MM.1S (cell line): ENCODE measurements around the gene DHX9.

Experiments
- DNase-seq: peaks from one replicate; pipeline ENCODE4 v3.0.0-alpha.2; 2015
- H2AFZ ChIP-seq: fragments of 300-600 bp; sonication (generic); 2 replicates; pipeline ENCODE4 v1.6.0; 2016; ENCODE audit warnings: antibody characterized with exemption, low read length
- H3F3A ChIP-seq: fragments of 300-600 bp; sonication (generic); 2 replicates; pipeline ENCODE4 v1.6.1; 2016; ENCODE audit warnings: mild to moderate bottlenecking, antibody characterized with exemption, low read length, moderate library complexity, mixed read lengths; ENCODE audit not compliant: insufficient read depth
- H3K27ac ChIP-seq: fragments of 300-600 bp; sonication (generic); 2 replicates; pipeline ENCODE4 v1.5.1; 2016; ENCODE audit warnings: mild to moderate bottlenecking, low read length
- H3K27me3 ChIP-seq: fragments of 300-600 bp; sonication (generic); replicated peaks from 2 replicates; pipeline ENCODE4 v1.6.0; 2016; ENCODE audit warnings: low read length; ENCODE audit not compliant: insufficient read depth
- H3K36me3 ChIP-seq: fragments of 300-600 bp; sonication (generic); replicated peaks from 2 replicates; pipeline ENCODE4 v1.6.1; 2016; ENCODE audit warnings: mild to moderate bottlenecking, low read length, mixed read lengths; ENCODE audit not compliant: insufficient read depth
- H3K4me1 ChIP-seq: fragments of 300-600 bp; sonication (generic); 2 replicates; pipeline ENCODE4 v1.6.1; 2016; ENCODE audit warnings: low read length, mixed read lengths
- H3K4me2 ChIP-seq: fragments of 300-600 bp; sonication (generic); 2 replicates; pipeline ENCODE4 v1.6.0; 2016; ENCODE audit warnings: low read depth, low read length
- H3K4me3 ChIP-seq: fragments of 300-600 bp; sonication (generic); 2 replicates; pipeline ENCODE4 v1.5.1; 2016; ENCODE audit warnings: low read length, mixed read lengths
- H3K79me2 ChIP-seq: fragments of 300-600 bp; sonication (generic); 2 replicates; pipeline ENCODE4 v1.6.1; 2016; ENCODE audit warnings: mixed run types, low read length, mixed read lengths
- H3K9ac ChIP-seq: fragments of 300-600 bp; sonication (generic); 2 replicates; pipeline ENCODE4 v1.6.1; 2016; ENCODE audit warnings: low read length, mixed read lengths
- H3K9me2 ChIP-seq: fragments of 300-600 bp; sonication (generic); replicated peaks from 2 replicates; pipeline ENCODE4 v1.6.1; 2016; ENCODE audit warnings: mild to moderate bottlenecking, low read length, mixed read lengths; ENCODE audit not compliant: insufficient read depth
- H3K9me3 ChIP-seq: fragments of 300-600 bp; sonication (generic); replicated peaks from 2 replicates; pipeline ENCODE4 v1.6.1; 2016; ENCODE audit warnings: mild to moderate bottlenecking, low read length, mixed read lengths; ENCODE audit not compliant: insufficient read depth
- H4K20me1 ChIP-seq: fragments of 300-600 bp; sonication (generic); 2 replicates; pipeline ENCODE4 v1.6.1; 2016; ENCODE audit warnings: mild to moderate bottlenecking, low read length, moderate library complexity, mixed read lengths; ENCODE audit not compliant: insufficient read depth
- CTCF ChIP-seq: fragments of 300-600 bp; sonication (generic); IDR thresholded peaks from 2 replicates; pipeline ENCODE4 v1.5.1; 2016; ENCODE audit warnings: antibody characterized with exemption, low read length, mixed read lengths
- EZH2 ChIP-seq: fragments of 300-600 bp; sonication (generic); optimal IDR thresholded peaks from 2 replicates; pipeline ENCODE3; 2017; ENCODE audit warnings: low read depth, mild to moderate bottlenecking, antibody characterized with exemption, low read length, mixed read lengths
- EZH2phosphoT487 ChIP-seq: fragments of 300-600 bp; sonication (generic); IDR thresholded peaks from 2 replicates; pipeline ENCODE4 v1.6.1; 2018; ENCODE audit warnings: antibody characterized with exemption, low read length

DHX9 gene

GRCh38 chr1:182794676-182795201 is 44.4 kb upstream of the DHX9 start:
- H3K9me2 ChIP-seq: no peaks in the 10 kb centered on the region
- no peaks in the 10 kb centered on the region for H3K36me3 ChIP-seq
- no peaks in the 10 kb centered on the region for H3K79me2 ChIP-seq
- H3K27me3 ChIP-seq: peaks cover 9% of the 10 kb centered on the region; the same call in 1 of the 2 replicates
- no peaks in the 10 kb centered on the region for H3K9me3 ChIP-seq
- no peak overlapping the region for H3K4me2 ChIP-seq
- H3K9ac ChIP-seq: no peak overlapping the region
- no peaks in the 10 kb centered on the region for H3F3A ChIP-seq
- TF ChIP-seq EZH2phosphoT487 (no peak), CTCF (no peak), EZH2 (no peak)
- no peak for DNase-seq
- no peak overlapping the region for H3K4me3 ChIP-seq
- H2AFZ ChIP-seq: no peak overlapping the region
- H4K20me1 ChIP-seq: no peaks in the 10 kb centered on the region
- H3K27ac ChIP-seq: no peak overlapping the region
- 0 out of 2 replicates have a peak, but pooled peaks cover 5% of the 10 kb centered on the region for H3K4me1 ChIP-seq

- Histone ChIP-seq H3K4me1 (no peaks in the 10 kb centered on the region), H3K27me3 (peaks cover 3% of the 10 kb centered on the region; the same call in 1 of the 2 replicates), H3K9ac (no peak overlapping the region), H2AFZ (no peak overlapping the region), H3K4me3 (no peak overlapping the region), H3F3A (no peaks in the 10 kb centered on the region), H3K9me2 (no peaks in the 10 kb centered on the region), H3K9me3 (no peaks in the 10 kb centered on the region), H3K4me2 (no peak overlapping the region), H3K27ac (no peak overlapping the region), H3K79me2 (no peaks in the 10 kb centered on the region), H4K20me1 (no peaks in the 10 kb centered on the region), H3K36me3 (no peaks in the 10 kb centered on the region)
- TF ChIP-seq EZH2phosphoT487 (no peak), CTCF (no peak), EZH2 (no peak)
- DNase-seq: no peak
Observed at GRCh38 chr1:182795563-182796228, 43.5 kb upstream of the DHX9 start.

- Histone ChIP-seq H3K9ac (no peak overlapping the region), H3K79me2 (no peaks in the 10 kb centered on the region), H3K9me3 (no peaks in the 10 kb centered on the region), H3K4me3 (no peak overlapping the region), H3K27ac (no peak overlapping the region), H2AFZ (no peak overlapping the region), H3K4me1 (no peaks in the 10 kb centered on the region), H3K36me3 (no peaks in the 10 kb centered on the region), H3F3A (no peaks in the 10 kb centered on the region), H3K27me3 (no peaks in the 10 kb centered on the region), H4K20me1 (no peaks in the 10 kb centered on the region), H3K9me2 (no peaks in the 10 kb centered on the region), H3K4me2 (no peak overlapping the region)
- DNase-seq: no peak
- TF ChIP-seq CTCF (no peak), EZH2 (no peak), EZH2phosphoT487 (no peak)
Observed at GRCh38 chr1:182802006-182802803, 36.9 kb upstream of the DHX9 start.
